Measurements from ENCODE around the gene FAM3C.

DNA sequence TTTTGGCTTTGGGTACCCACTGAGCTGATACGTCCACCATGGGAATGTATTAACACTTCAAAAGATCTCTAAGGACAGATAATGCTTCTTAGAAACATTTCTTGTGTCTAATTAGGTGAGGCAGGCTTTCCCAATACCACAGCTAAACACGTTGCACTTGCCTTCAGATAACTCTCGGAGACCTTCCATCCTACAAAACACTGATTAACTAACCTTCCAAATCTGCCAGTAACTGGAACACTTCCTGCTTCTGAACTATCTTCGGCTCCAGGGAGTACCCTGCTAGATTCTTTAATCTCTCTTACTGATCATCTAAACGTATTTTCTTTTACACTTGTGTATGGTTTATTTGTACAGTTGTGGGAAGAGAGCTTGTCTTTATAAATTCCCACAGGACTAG is 68.4 kb downstream of the FAM3C start:
- TF ChIP-seq, protein P1, sequence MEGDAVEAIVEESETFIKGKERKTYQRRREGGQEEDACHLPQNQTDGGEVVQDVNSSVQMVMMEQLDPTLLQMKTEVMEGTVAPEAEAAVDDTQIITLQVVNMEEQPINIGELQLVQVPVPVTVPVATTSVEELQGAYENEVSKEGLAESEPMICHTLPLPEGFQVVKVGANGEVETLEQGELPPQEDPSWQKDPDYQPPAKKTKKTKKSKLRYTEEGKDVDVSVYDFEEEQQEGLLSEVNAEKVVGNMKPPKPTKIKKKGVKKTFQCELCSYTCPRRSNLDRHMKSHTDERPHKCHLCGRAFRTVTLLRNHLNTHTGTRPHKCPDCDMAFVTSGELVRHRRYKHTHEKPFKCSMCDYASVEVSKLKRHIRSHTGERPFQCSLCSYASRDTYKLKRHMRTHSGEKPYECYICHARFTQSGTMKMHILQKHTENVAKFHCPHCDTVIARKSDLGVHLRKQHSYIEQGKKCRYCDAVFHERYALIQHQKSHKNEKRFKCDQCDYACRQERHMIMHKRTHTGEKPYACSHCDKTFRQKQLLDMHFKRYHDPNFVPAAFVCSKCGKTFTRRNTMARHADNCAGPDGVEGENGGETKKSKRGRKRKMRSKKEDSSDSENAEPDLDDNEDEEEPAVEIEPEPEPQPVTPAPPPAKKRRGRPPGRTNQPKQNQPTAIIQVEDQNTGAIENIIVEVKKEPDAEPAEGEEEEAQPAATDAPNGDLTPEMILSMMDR (IDR thresholded peaks at IDR 0.05; ENCODE audit: low read depth, low read length, poor library complexity, severe bottlenecking): no peak
- no peak for TF ChIP-seq EZH2phosphoT487 (IDR thresholded peaks at IDR 0.05; ENCODE audit: borderline replicate concordance, low read length)

All from DOHH2 (cell line).